GM12878 (cell line): ENCODE data around the gene PLPP7. TPM values are rescaled to one million over a fixed set of nuclear protein-coding genes. Genes with fewer than 3 reads are reported as not detected.

ENCODE experiments used
- ATAC-seq: fragments of 200-7000 bp; cut with Tn5 transposase; 3 replicates; pipeline ENCODE4 v1.9.1; 2020; ENCODE audit warnings: mild to moderate bottlenecking, moderate library complexity
- BruUV-seq: library from RNA; stranded (reverse); fragments of 400-500 nt; replicated peaks from 2 replicates; lab custom pipeline; 2021; lab: Mats Ljungman, UMichigan
- CTCF ChIA-PET: fragments of 300-600 bp; sonication (Branson Sonifier 250); formaldehyde crosslinking; extraction: SDS; loops from one replicate; lab custom pipeline; 2021; ENCODE audit warnings: inconsistent platforms; lab: Yijun Ruan, JAX
- POLR2A ChIA-PET: fragments of 350-600 bp; formaldehyde crosslinking; extraction: SDS; loops from one replicate; lab custom pipeline; 2021; ENCODE audit warnings: inconsistent platforms; lab: Charles Lee
- RAD21 ChIA-PET: fragments of 300-600 bp; sonication (Branson Sonifier 250); formaldehyde crosslinking; loops from one replicate; lab custom pipeline; 2023; ENCODE audit warnings: antibody characterized with exemption; ENCODE audit not compliant: unreplicated experiment; lab: Charles Lee
- SMC1A ChIA-PET: fragments of 300-600 bp; sonication (Branson Sonifier 250); formaldehyde crosslinking; loops from one replicate; lab custom pipeline; 2023; ENCODE audit not compliant: unreplicated experiment, uncharacterized antibody; lab: Charles Lee
- DNase-seq: peaks from one replicate; pipeline ENCODE4 v3.0.0-alpha.2; 2011; ENCODE audit warnings: low read depth, low spot score
- FAIRE-seq: peaks from 3 replicates; lab custom pipeline; 2011; peaks lifted over from hg19 to GRCh38; lab: Jason Lieb, UNC
- H2AFZ ChIP-seq: 2 replicates; pipeline ENCODE4 v1.6.0; 2011; ENCODE audit warnings: low read depth, low read length, control low read depth; ENCODE audit not compliant: control insufficient read depth
- H3K27ac ChIP-seq: 2 replicates; pipeline ENCODE4 v1.5.1; 2011; ENCODE audit warnings: control low read depth; ENCODE audit not compliant: control insufficient read depth, insufficient read depth
- H3K27me3 ChIP-seq, 2 experiments: replicated peaks in 1 of 2; 2 replicates each; pipeline versions ENCODE4 v1.6.0 to v1.6.1; 2011; ENCODE audit warnings: low read length in 1 of 2; ENCODE audit not compliant: control insufficient read depth in 2 of 2, insufficient read depth in 2 of 2
- H3K36me3 ChIP-seq, 2 experiments: 2 replicates each; pipeline ENCODE4 v1.5.1; 2011; ENCODE audit warnings: low read length in 1 of 2; ENCODE audit not compliant: control insufficient read depth in 2 of 2, insufficient read depth in 2 of 2
- H3K4me1 ChIP-seq: 2 replicates; pipeline ENCODE4 v1.6.1; 2011; ENCODE audit warnings: mild to moderate bottlenecking, low read length, moderate library complexity, mixed read lengths; ENCODE audit not compliant: control insufficient read depth, insufficient read depth
- H3K4me2 ChIP-seq: 2 replicates; pipeline ENCODE4 v1.6.0; 2011; ENCODE audit warnings: control low read depth; ENCODE audit not compliant: control insufficient read depth, insufficient read depth
- H3K4me3 ChIP-seq: fragments of 200-600 bp; sonication (generic); 2 replicates; pipeline ENCODE4 v1.5.1; 2016
- H3K79me2 ChIP-seq: 2 replicates; pipeline ENCODE4 v1.6.0; 2011; ENCODE audit warnings: low read length; ENCODE audit not compliant: control insufficient read depth, insufficient read depth
- H3K9ac ChIP-seq: 2 replicates; pipeline ENCODE4 v1.8.0; 2011; ENCODE audit warnings: low read length, control low read depth, mixed read lengths; ENCODE audit not compliant: control insufficient read depth, insufficient read depth
- H3K9me3 ChIP-seq: replicated peaks from 3 replicates; pipeline ENCODE4 v1.5.1; 2011; ENCODE audit warnings: mild to moderate bottlenecking, low read length; ENCODE audit not compliant: control insufficient read depth, insufficient read depth
- H4K20me1 ChIP-seq: 2 replicates; pipeline ENCODE4 v1.6.0; 2011; ENCODE audit not compliant: control insufficient read depth, insufficient read depth
- CEBPZ ChIP-seq: fragments of 150-350 bp; IDR thresholded peaks from 2 replicates; pipeline ENCODE4 v1.6.1; 2016; ENCODE audit warnings: low read depth, low read length
- EGR1 ChIP-seq, 2 experiments: IDR thresholded peaks; 1 replicate in 1 of 2; 2 replicates in 1 of 2; pipeline ENCODE4 v1.6.1; 2011 to 2012; ENCODE audit warnings: low read depth in 2 of 2, low read length in 2 of 2, borderline replicate concordance in 1 of 2, mild to moderate bottlenecking in 1 of 2, moderate library complexity in 1 of 2
- HCFC1 ChIP-seq: fragments of 150-350 bp; IDR thresholded peaks from 2 replicates; pipeline ENCODE4 v1.6.1; 2014; ENCODE audit warnings: low read length
- NBN ChIP-seq: fragments of 450-650 bp; IDR thresholded peaks from 2 replicates; pipeline ENCODE4 v1.6.1; 2016
- NFYB ChIP-seq: IDR thresholded peaks from 2 replicates; pipeline ENCODE4 v1.6.1; 2011; ENCODE audit warnings: low read depth, mild to moderate bottlenecking, low read length, improper control_type of control experiment, moderate library complexity; ENCODE audit not compliant: insufficient read depth
- NRF1 ChIP-seq: conservative IDR thresholded peaks from 2 replicates; pipeline ENCODE4 v1.6.1; 2011; ENCODE audit warnings: mild to moderate bottlenecking, low read depth, low read length, improper control_type of control experiment
- PAX5 ChIP-seq: IDR thresholded peaks from 2 replicates; pipeline ENCODE4 v1.6.1; 2011; ENCODE audit warnings: low read depth, low read length, borderline replicate concordance
- POLR2AphosphoS2 ChIP-seq: IDR thresholded peaks from 2 replicates; pipeline ENCODE4 v1.6.1; 2011; ENCODE audit warnings: low read depth, mild to moderate bottlenecking, low read length, improper control_type of control experiment, moderate library complexity
- RCOR1 ChIP-seq: conservative IDR thresholded peaks from 2 replicates; pipeline ENCODE4 v1.6.1; 2012; ENCODE audit warnings: low read depth, low read length, improper control_type of control experiment
- SRF ChIP-seq, 2 experiments: IDR thresholded peaks; 2 replicates each; pipeline ENCODE4 v1.6.1; 2011; ENCODE audit warnings: low read depth in 2 of 2, low read length in 2 of 2, mild to moderate bottlenecking in 1 of 2, moderate library complexity in 1 of 2
- ZBTB11 ChIP-seq: fragments of 450-650 bp; formaldehyde crosslinking; IDR thresholded peaks from 2 replicates; pipeline ENCODE4 v1.5.0; 2022; ENCODE audit warnings: mild to moderate bottlenecking, missing genetic modification characterization
- ZNF622 ChIP-seq: fragments of 450-650 bp; IDR thresholded peaks from 2 replicates; pipeline ENCODE4 v1.6.1; 2017; ENCODE audit warnings: mild to moderate bottlenecking, inconsistent platforms
- WGBS: methylation state at CpG from one replicate; pipeline ENCODE4 v1.1.6; 2016; ENCODE audit warnings: low lambda C conversion rate; ENCODE audit not compliant: insufficient replicate concordance, insufficient coverage; ENCODE audit errors: missing lambda C conversion rate; 5-methylcytosine and 5-hydroxymethylcytosine counted together
- in situ Hi-C: fragments of 300-500 bp; cut with MboI; formaldehyde crosslinking; loops from 9 replicates; pipeline ENCODE4 v1.14.3; 2018; ENCODE audit warnings: mixed read lengths
- intact Hi-C: fragments of 100-400 bp; cut with micrococcal nuclease; formaldehyde crosslinking; loops from one replicate; pipeline ENCODE4 v1.14.2; 2022; ENCODE audit not compliant: unreplicated experiment
- polyA plus RNA-seq, 11 experiments: library from polyadenylated mRNA; depleted of rRNA in 4 of 11; unstranded in 6 of 11; stranded (reverse) in 5 of 11; fragments of >200 nt; fragmentation: Nextera tagmentation in 4 of 11; fragmentation: Illumina TruSeq in 1 of 11; extraction: Ambion mirVana in 4 of 11; extraction: Trizol in 1 of 11; gene quantifications; 1 replicate in 1 of 11; 2 replicates in 10 of 11; pipeline versions ENCODE4 v1.2.1 to v1.2.3, GENCODE V29; 2011 to 2016; ENCODE audit warnings: inconsistent platforms in 2 of 11, missing spikeins in 2 of 11, low read depth in 1 of 11
- total RNA-seq, 4 experiments: library from RNA; depleted of rRNA in 3 of 4; stranded (reverse); fragments of >200 nt in 3 of 4; fragmentation: Illumina TruSeq in 1 of 4; extraction: Trizol in 1 of 4; gene quantifications; 2 replicates each; pipeline versions ENCODE4 v1.2.1 to v1.2.3, GENCODE V29; 2013 to 2021
- TF ChIP-seq, protein P1 (sequence below): fragments of 450-650 bp; IDR thresholded peaks from 2 replicates; pipeline ENCODE4 v1.6.1; 2017; ENCODE audit warnings: mild to moderate bottlenecking

PLPP7 gene
- total and polyA plus RNA-seq, 10 of the 15 experiments (the other 5 are each of a cell fraction or from before 2014, with no cell fraction given) = 0.05 to 1.0 (median 0.40) TPM; not detected in 3

- intact Hi-C loops = loop anchor here (2.0 to 5.0 kb wide), 2 partner anchors 62 to 100 kb away; no protein-coding TSS in a partner anchor
- Histone ChIP-seq H3K4me3 (no peak overlapping the region), H3K27me3 (no peaks in the 10 kb centered on the region), H3K79me2 (no peaks in the 10 kb centered on the region), H3K9ac (no peak overlapping the region), H3K4me1 (no peaks in the 10 kb centered on the region), H3K9me3 (no peaks in the 10 kb centered on the region), H2AFZ (no peak overlapping the region), H4K20me1 (no peaks in the 10 kb centered on the region)
- no peak for FAIRE-seq
- BruUV-seq = no TSS peak
- POLR2A ChIA-PET = interaction anchor here (0.7 kb wide), 1 partner anchor 11 kb away, joined by 3 read pairs; no protein-coding TSS in a partner anchor
- RAD21 ChIA-PET = interaction anchor here (0.9 to 6.0 kb wide), 10 partner anchors 45 to 279 kb away, joined by 3 to 74 read pairs (median 5); partner anchors contain the start of genes NUP214 and PLPP7
- in situ Hi-C loops = loop anchor here (5.0 kb wide), 1 partner anchor 160 kb away; no protein-coding TSS in a partner anchor
- ATAC-seq = no peak
- TF ChIP-seq, protein P1, sequence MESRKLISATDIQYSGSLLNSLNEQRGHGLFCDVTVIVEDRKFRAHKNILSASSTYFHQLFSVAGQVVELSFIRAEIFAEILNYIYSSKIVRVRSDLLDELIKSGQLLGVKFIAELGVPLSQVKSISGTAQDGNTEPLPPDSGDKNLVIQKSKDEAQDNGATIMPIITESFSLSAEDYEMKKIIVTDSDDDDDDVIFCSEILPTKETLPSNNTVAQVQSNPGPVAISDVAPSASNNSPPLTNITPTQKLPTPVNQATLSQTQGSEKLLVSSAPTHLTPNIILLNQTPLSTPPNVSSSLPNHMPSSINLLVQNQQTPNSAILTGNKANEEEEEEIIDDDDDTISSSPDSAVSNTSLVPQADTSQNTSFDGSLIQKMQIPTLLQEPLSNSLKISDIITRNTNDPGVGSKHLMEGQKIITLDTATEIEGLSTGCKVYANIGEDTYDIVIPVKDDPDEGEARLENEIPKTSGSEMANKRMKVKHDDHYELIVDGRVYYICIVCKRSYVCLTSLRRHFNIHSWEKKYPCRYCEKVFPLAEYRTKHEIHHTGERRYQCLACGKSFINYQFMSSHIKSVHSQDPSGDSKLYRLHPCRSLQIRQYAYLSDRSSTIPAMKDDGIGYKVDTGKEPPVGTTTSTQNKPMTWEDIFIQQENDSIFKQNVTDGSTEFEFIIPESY = no peak
- no peak for TF ChIP-seq POLR2AphosphoS2
- no peak for TF ChIP-seq HCFC1
- TF ChIP-seq ZBTB11 (CRISPR knock-in tag) = no peak
- no peak for TF ChIP-seq ZNF622
- no peak for TF ChIP-seq NRF1
- no peak for TF ChIP-seq PAX5
- TF ChIP-seq SRF (IDR thresholded peaks at IDR 0.05; ENCODE audit: low read depth in 2 of 2, low read length in 2 of 2) = no peak
- TF ChIP-seq NBN = no peak
- TF ChIP-seq CEBPZ = no peak
- TF ChIP-seq EGR1 (IDR thresholded peaks at IDR 0.05; ENCODE audit: borderline replicate concordance in 1 of 2, low read depth in 2 of 2, low read length in 2 of 2) = no peak
- TF ChIP-seq NFYB = no peak
- no peak for TF ChIP-seq RCOR1
- TF ChIP-seq, all 136 proteins: peak for 0
- DNase-seq = no peak
- WGBS = 48% methylated on average over 16 of the region's 16 CpGs
- SMC1A ChIA-PET = interaction anchor here (0.9 to 7.6 kb wide), 7 partner anchors 13 to 279 kb away, joined by 3 to 130 read pairs (median 7); no protein-coding TSS in a partner anchor
- CTCF ChIA-PET = interaction anchor here (0.6 to 6.3 kb wide), 25 partner anchors 11 to 1804 kb away, joined by 3 to 171 read pairs (median 5); partner anchors contain the start of gene NUP214
- Histone ChIP-seq H3K4me2 (no peak overlapping the region), H3K27ac (no peak overlapping the region), H3K36me3 (no peaks in the 10 kb centered on the region)
Observed at GRCh38 chr9:131337131-131337848, 47.8 kb downstream of the PLPP7 start.
